T-helper 1 cell treated with Interleukin-12 subunit alpha and Interleukin-12 subunit beta and Interleukin-4 antibody, amounts not matched to agents 30 μg/mL and 1 μg/mL, for 36 hours (primary cell): Measurements from ENCODE around the gene CFAP43.

Experiments used
- H3K27ac Mint-ChIP-seq: one replicate; pipeline ENCODE4 v1.8.0; 2021; ENCODE audit warnings: mild to moderate bottlenecking, mixed read lengths
- H3K27me3 Mint-ChIP-seq: one replicate; pipeline ENCODE4 v1.8.0; 2021; ENCODE audit warnings: low read depth, mixed read lengths
- H3K36me3 Mint-ChIP-seq: one replicate; pipeline ENCODE4 v1.8.0; 2021; ENCODE audit warnings: low read depth, mixed read lengths
- H3K4me1 Mint-ChIP-seq: one replicate; pipeline ENCODE4 v1.8.0; 2021; ENCODE audit warnings: low read depth, mixed read lengths
- H3K4me3 Mint-ChIP-seq: one replicate; pipeline ENCODE4 v1.8.0; 2021; ENCODE audit warnings: mild to moderate bottlenecking, moderate library complexity, mixed read lengths
- H3K9me3 Mint-ChIP-seq: one replicate; pipeline ENCODE4 v1.8.0; 2021; ENCODE audit warnings: mixed read lengths

The CFAP43 gene

GRCh38 chr10:104231784-104232612, at the start of gene CFAP43:
Gene CFAP43, minus strand, starts transcription at chr10:104232364. Its CDS starts 118 bp downstream, at chr10:104232246.
- H3K4me3 Mint-ChIP-seq, result peak within 1 kb of the TSS; percentile 88
- peaks cover 7% of the 10 kb centered on the region for H3K4me1 Mint-ChIP-seq
- peaks cover 43% of the 10 kb centered on the region for H3K27me3 Mint-ChIP-seq
- H3K9me3 Mint-ChIP-seq, result peaks cover 6% of the 10 kb centered on the region
- H3K27ac Mint-ChIP-seq, result peak within 1 kb of the TSS; percentile 76
- no peaks in the 10 kb centered on the region for H3K36me3 Mint-ChIP-seq

GRCh38 chr10:104281694-104282093, 49.5 kb upstream of the CFAP43 start:
- Mint-ChIP-seq H3K27ac (no peak overlapping the region), H3K27me3 (peaks cover 31% of the 10 kb centered on the region), H3K4me3 (no peak overlapping the region), H3K36me3 (no peaks in the 10 kb centered on the region), H3K4me1 (no peaks in the 10 kb centered on the region), H3K9me3 (no peaks in the 10 kb centered on the region)

GRCh38 chr10:104279550-104280259, 47.5 kb upstream of the CFAP43 start:
- H3K27ac Mint-ChIP-seq, result no peak overlapping the region
- no peak overlapping the region for H3K4me3 Mint-ChIP-seq
- H3K9me3 Mint-ChIP-seq, result no peaks in the 10 kb centered on the region
- H3K4me1 Mint-ChIP-seq, result peaks cover 2% of the 10 kb centered on the region
- peaks cover 35% of the 10 kb centered on the region for H3K27me3 Mint-ChIP-seq
- no peaks in the 10 kb centered on the region for H3K36me3 Mint-ChIP-seq

GRCh38 chr10:104277785-104278184, 45.6 kb upstream of the CFAP43 start:
- peaks cover 4% of the 10 kb centered on the region for H3K4me1 Mint-ChIP-seq
- H3K27ac Mint-ChIP-seq, result no peak overlapping the region
- no peaks in the 10 kb centered on the region for H3K36me3 Mint-ChIP-seq
- H3K9me3 Mint-ChIP-seq, result no peaks in the 10 kb centered on the region
- no peak overlapping the region for H3K4me3 Mint-ChIP-seq
- peaks cover 33% of the 10 kb centered on the region for H3K27me3 Mint-ChIP-seq

- Mint-ChIP-seq H3K9me3 (no peaks in the 10 kb centered on the region), H3K36me3 (no peaks in the 10 kb centered on the region), H3K4me3 (no peak overlapping the region), H3K4me1 (peaks cover 4% of the 10 kb centered on the region), H3K27me3 (peaks cover 20% of the 10 kb centered on the region), H3K27ac (no peak overlapping the region)
Observed at GRCh38 chr10:104276192-104276591, 44.0 kb upstream of the CFAP43 start.

- peaks cover 4% of the 10 kb centered on the region for H3K4me1 Mint-ChIP-seq
- no peak overlapping the region for H3K27ac Mint-ChIP-seq
- H3K36me3 Mint-ChIP-seq, result no peaks in the 10 kb centered on the region
- no peaks in the 10 kb centered on the region for H3K9me3 Mint-ChIP-seq
- H3K4me3 Mint-ChIP-seq, result peak overlapping the region; percentile 21
- peaks cover 13% of the 10 kb centered on the region for H3K27me3 Mint-ChIP-seq
Observed at GRCh38 chr10:104274762-104275721, 42.9 kb upstream of the CFAP43 start.

GRCh38 chr10:104273899-104274575, 41.9 kb upstream of the CFAP43 start:
- Mint-ChIP-seq H3K4me3 (no peak overlapping the region), H3K27ac (no peak overlapping the region), H3K27me3 (peaks cover 13% of the 10 kb centered on the region), H3K36me3 (no peaks in the 10 kb centered on the region), H3K9me3 (no peaks in the 10 kb centered on the region), H3K4me1 (peaks cover 7% of the 10 kb centered on the region)

GRCh38 chr10:104273286-104273685, 41.1 kb upstream of the CFAP43 start:
- H3K4me3 Mint-ChIP-seq, result no peak overlapping the region
- H3K36me3 Mint-ChIP-seq, result peaks cover 3% of the 10 kb centered on the region
- no peak overlapping the region for H3K27ac Mint-ChIP-seq
- peaks cover 13% of the 10 kb centered on the region for H3K27me3 Mint-ChIP-seq
- H3K9me3 Mint-ChIP-seq, result no peaks in the 10 kb centered on the region
- H3K4me1 Mint-ChIP-seq, result peaks cover 7% of the 10 kb centered on the region

GRCh38 chr10:104268713-104269645, 36.8 kb upstream of the CFAP43 start, which contains the start of gene GSTO2:
Gene GSTO2, plus strand, starts transcription at chr10:104269184. Its CDS starts 5,732 bp downstream, at chr10:104274916.
- peak within 1 kb of the TSS; percentile 92 for H3K27ac Mint-ChIP-seq
- no peaks in the 10 kb centered on the region for H3K27me3 Mint-ChIP-seq
- H3K4me3 Mint-ChIP-seq, result peak within 1 kb of the TSS; percentile 91
- H3K36me3 Mint-ChIP-seq, result peaks cover 31% of the 10 kb centered on the region
- peaks cover 29% of the 10 kb centered on the region for H3K4me1 Mint-ChIP-seq
- no peaks in the 10 kb centered on the region for H3K9me3 Mint-ChIP-seq

- peaks cover 32% of the 10 kb centered on the region for H3K4me1 Mint-ChIP-seq
- H3K27ac Mint-ChIP-seq, result peak overlapping the region; percentile 92
- H3K4me3 Mint-ChIP-seq, result peak overlapping the region; percentile 91
- no peaks in the 10 kb centered on the region for H3K9me3 Mint-ChIP-seq
- H3K27me3 Mint-ChIP-seq, result no peaks in the 10 kb centered on the region
- H3K36me3 Mint-ChIP-seq, result peaks cover 34% of the 10 kb centered on the region
Observed at GRCh38 chr10:104268405-104268712, 36.2 kb upstream of the CFAP43 start.

GRCh38 chr10:104267721-104268404, 35.7 kb upstream of the CFAP43 start:
- Mint-ChIP-seq H3K27me3 (no peaks in the 10 kb centered on the region), H3K4me3 (peak overlapping the region; percentile 91), H3K4me1 (peaks cover 32% of the 10 kb centered on the region), H3K9me3 (no peaks in the 10 kb centered on the region), H3K36me3 (peaks cover 34% of the 10 kb centered on the region), H3K27ac (peak overlapping the region; percentile 92)

GRCh38 chr10:104264783-104265182, 32.6 kb upstream of the CFAP43 start:
- peaks cover 51% of the 10 kb centered on the region for H3K4me1 Mint-ChIP-seq
- no peaks in the 10 kb centered on the region for H3K9me3 Mint-ChIP-seq
- no peak overlapping the region for H3K27ac Mint-ChIP-seq
- H3K4me3 Mint-ChIP-seq, result no peak overlapping the region
- H3K27me3 Mint-ChIP-seq, result no peaks in the 10 kb centered on the region
- peaks cover 56% of the 10 kb centered on the region for H3K36me3 Mint-ChIP-seq
